ENCODE data around the gene PTPRR.

The PTPRR gene

GRCh38 chr12:70830221-70831061 lies 90.1 kb downstream of the PTPRR start:
- no peak overlapping the region for H3K27ac ChIP-seq
- H3K4me3 ChIP-seq (ENCODE audit: low read depth, low read length) = no peak overlapping the region
- no peaks in the 10 kb centered on the region for H3K9me3 ChIP-seq (ENCODE audit: control insufficient read depth, low read length)
- H3K79me2 ChIP-seq = no peaks in the 10 kb centered on the region
- H2AFZ ChIP-seq = no peak overlapping the region
- H3K27me3 ChIP-seq (ENCODE audit: control insufficient read depth, insufficient read depth, low read length) = no peaks in the 10 kb centered on the region
- H3K4me1 ChIP-seq = no peaks in the 10 kb centered on the region
- no peaks in the 10 kb centered on the region for H3K36me3 ChIP-seq (ENCODE audit: control insufficient read depth, insufficient read depth, low read length)
- no peak for TF ChIP-seq CTCF (IDR thresholded peaks at IDR 0.05)
- H3K9ac ChIP-seq = no peak overlapping the region
- H3K4me2 ChIP-seq (ENCODE audit: low read length) = no peak overlapping the region

- Histone ChIP-seq H3K9ac (no peak overlapping the region), H3K4me2 (ENCODE audit: low read length) (no peak overlapping the region), H2AFZ (no peak overlapping the region)
Observed at GRCh38 chr12:70829070-70829469, 91.5 kb downstream of the PTPRR start.

GRCh38 chr12:70828351-70828750 lies 92.2 kb downstream of the PTPRR start:
- Histone ChIP-seq H3K79me2 (no peaks in the 10 kb centered on the region), H3K4me2 (ENCODE audit: low read length) (no peak overlapping the region), H3K9me3 (ENCODE audit: control insufficient read depth, low read length) (no peaks in the 10 kb centered on the region), H3K4me3 (ENCODE audit: low read depth, low read length) (no peak overlapping the region), H3K27ac (no peak overlapping the region), H2AFZ (no peak overlapping the region), H3K9ac (no peak overlapping the region), H3K27me3 (ENCODE audit: control insufficient read depth, insufficient read depth, low read length) (no peaks in the 10 kb centered on the region), H3K36me3 (ENCODE audit: control insufficient read depth, insufficient read depth, low read length) (no peaks in the 10 kb centered on the region), H3K4me1 (no peaks in the 10 kb centered on the region)
- no peak for TF ChIP-seq CTCF (IDR thresholded peaks at IDR 0.05)

More at GRCh38 chr12:70829070-70829469, 91.5 kb downstream of the PTPRR start:
- Histone ChIP-seq H3K27me3 (ENCODE audit: control insufficient read depth, insufficient read depth, low read length) (no peaks in the 10 kb centered on the region), H3K4me3 (ENCODE audit: low read depth, low read length) (no peak overlapping the region), H3K27ac (no peak overlapping the region), H3K36me3 (ENCODE audit: control insufficient read depth, insufficient read depth, low read length) (no peaks in the 10 kb centered on the region), H3K79me2 (no peaks in the 10 kb centered on the region), H3K4me1 (no peaks in the 10 kb centered on the region), H3K9me3 (ENCODE audit: control insufficient read depth, low read length) (no peaks in the 10 kb centered on the region)
- no peak for TF ChIP-seq CTCF (IDR thresholded peaks at IDR 0.05)

GRCh38 chr12:70826156-70826555 lies 94.4 kb downstream of the PTPRR start:
- TF ChIP-seq CTCF (IDR thresholded peaks at IDR 0.05) = no peak
- H3K79me2 ChIP-seq = no peaks in the 10 kb centered on the region

GRCh38 chr12:70824511-70824910 lies 96.0 kb downstream of the PTPRR start:
- Histone ChIP-seq H3K9ac (no peak overlapping the region), H3K27me3 (ENCODE audit: control insufficient read depth, insufficient read depth, low read length) (no peaks in the 10 kb centered on the region), H3K9me3 (ENCODE audit: control insufficient read depth, low read length) (no peaks in the 10 kb centered on the region), H3K27ac (no peak overlapping the region), H3K36me3 (ENCODE audit: control insufficient read depth, insufficient read depth, low read length) (no peaks in the 10 kb centered on the region), H2AFZ (no peak overlapping the region), H3K4me2 (ENCODE audit: low read length) (no peak overlapping the region), H3K4me1 (no peaks in the 10 kb centered on the region), H3K4me3 (ENCODE audit: low read depth, low read length) (no peak overlapping the region), H3K79me2 (no peaks in the 10 kb centered on the region)
- TF ChIP-seq CTCF (IDR thresholded peaks at IDR 0.05) = no peak

More at GRCh38 chr12:70826156-70826555, 94.4 kb downstream of the PTPRR start:
- Histone ChIP-seq H2AFZ (no peak overlapping the region), H3K27ac (no peak overlapping the region), H3K9me3 (ENCODE audit: control insufficient read depth, low read length) (no peaks in the 10 kb centered on the region), H3K9ac (no peak overlapping the region), H3K4me3 (ENCODE audit: low read depth, low read length) (no peak overlapping the region), H3K4me1 (no peaks in the 10 kb centered on the region), H3K4me2 (ENCODE audit: low read length) (no peak overlapping the region), H3K27me3 (ENCODE audit: control insufficient read depth, insufficient read depth, low read length) (no peaks in the 10 kb centered on the region), H3K36me3 (ENCODE audit: control insufficient read depth, insufficient read depth, low read length) (no peaks in the 10 kb centered on the region)

Measured in parathyroid adenoma (tissue), 2 donors.